ENCODE measurements around the gene FAAH.

DNA sequence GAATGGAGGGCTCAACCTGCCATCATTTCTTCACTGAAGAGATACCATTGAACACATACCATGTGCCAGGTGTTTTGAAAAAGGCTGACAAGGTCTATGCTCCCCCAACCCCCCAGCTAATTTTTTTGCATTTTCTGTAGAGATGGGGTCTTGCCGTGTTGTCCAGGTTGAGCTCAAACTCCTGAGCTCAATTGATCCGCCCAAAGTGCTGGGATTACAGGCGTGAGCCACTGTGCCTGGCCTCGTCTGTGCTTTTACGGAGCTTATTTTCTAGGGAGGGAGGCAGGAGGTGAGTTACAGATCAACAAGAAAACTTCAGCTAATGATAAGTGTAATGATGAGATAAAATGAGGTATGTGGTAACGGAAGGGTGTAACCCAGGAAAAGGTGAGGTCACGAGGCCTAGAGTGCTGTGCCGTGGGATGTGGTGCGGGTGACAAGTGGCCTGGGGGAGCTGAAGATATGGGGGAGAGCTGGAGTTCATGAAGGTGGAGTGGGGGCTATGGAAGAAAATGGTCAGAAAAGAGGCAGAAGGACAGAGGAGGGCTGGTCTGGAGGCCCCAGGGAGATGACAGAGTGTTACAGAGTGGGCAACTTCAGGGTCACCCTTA lies 28.2 kb downstream of the FAAH start:
- TF ChIP-seq EZH2 (IDR thresholded peaks at IDR 0.05) (no peak), POLR2AphosphoS5 (IDR thresholded peaks at IDR 0.05; ENCODE audit: borderline replicate concordance, low read depth, low read length) (no peak), FOXP2 (optimal IDR thresholded peaks at IDR 0.05; ENCODE audit: control extremely low read depth, extremely low read length, insufficient read depth) (no peak)

All from SK-N-MC (cell line).